HEK293 (cell line): ENCODE measurements around the gene AFDN.
A peak's percentile ranks its signal among the peaks of the same experiment; 100 is the strongest.

Source experiments
- CTCF ChIA-PET: fragments of 350-600 bp; formaldehyde crosslinking; extraction: SDS; loops from one replicate; lab custom pipeline; 2021; ENCODE audit warnings: antibody characterized with exemption; lab: Yijun Ruan, JAX
- POLR2A ChIA-PET: fragments of 300-600 bp; formaldehyde crosslinking; extraction: SDS; loops from one replicate; lab custom pipeline; 2020; ENCODE audit warnings: antibody characterized with exemption, inconsistent platforms; lab: Yijun Ruan, JAX
- H3K27ac ChIP-seq: fragments of 200-500 bp; sonication (Bioruptor generic); 2 replicates; pipeline ENCODE4 v1.5.1; 2014; ENCODE audit warnings: low read depth, low read length, control low read depth, inconsistent platforms; ENCODE audit errors: extremely low read depth
- H3K36me3 ChIP-seq, 2 experiments: fragments of 200-500 bp in 1 of 2; sonication (Bioruptor generic) in 1 of 2; 1 replicate in 1 of 2; 2 replicates in 1 of 2; pipeline ENCODE4 v1.5.1; 2014 to 2017; ENCODE audit warnings: inconsistent platforms in 2 of 2, low read length in 2 of 2; ENCODE audit not compliant: control insufficient read depth in 2 of 2, insufficient read depth in 1 of 2
- H3K4me1 ChIP-seq: fragments of 200-500 bp; sonication (Bioruptor generic); 2 replicates; pipeline ENCODE4 v1.5.1; 2014; ENCODE audit warnings: mild to moderate bottlenecking, low read length, inconsistent platforms; ENCODE audit not compliant: control insufficient read depth, insufficient read depth
- H3K4me3 ChIP-seq: 2 replicates; pipeline ENCODE4 v1.5.1; 2011; ENCODE audit warnings: low read depth, mild to moderate bottlenecking, control low read depth, low read length, moderate library complexity
- H3K9me3 ChIP-seq: fragments of 200-500 bp; sonication (Bioruptor generic); 2 replicates; pipeline ENCODE4 v1.5.1; 2014; ENCODE audit warnings: low read depth, low read length, inconsistent platforms; ENCODE audit not compliant: control insufficient read depth, insufficient read depth
- EGR2 ChIP-seq: fragments of 450-650 bp; formaldehyde crosslinking; IDR thresholded peaks from 2 replicates; pipeline ENCODE4 v1.5.1; 2016; ENCODE audit warnings: low read depth, missing biosample characterization, missing genetic modification characterization
- GLI4 ChIP-seq: fragments of 450-650 bp; formaldehyde crosslinking; IDR thresholded peaks from 2 replicates; pipeline ENCODE4 v1.5.1; 2016; ENCODE audit warnings: missing biosample characterization, missing genetic modification characterization
- SP2 ChIP-seq: fragments of 450-650 bp; formaldehyde crosslinking; IDR thresholded peaks from 2 replicates; pipeline ENCODE4 v1.5.1; 2016; ENCODE audit warnings: missing biosample characterization, missing genetic modification characterization
- SP3 ChIP-seq: fragments of 450-650 bp; formaldehyde crosslinking; IDR thresholded peaks from 2 replicates; pipeline ENCODE4 v1.5.1; 2016; ENCODE audit warnings: missing biosample characterization, missing genetic modification characterization
- ZBTB21 ChIP-seq: fragments of 450-650 bp; formaldehyde crosslinking; IDR thresholded peaks from 2 replicates; pipeline ENCODE4 v1.5.1; 2017; ENCODE audit warnings: missing biosample characterization, missing genetic modification characterization
- ZBTB26 ChIP-seq: fragments of 450-650 bp; formaldehyde crosslinking; optimal IDR thresholded peaks from 2 replicates; pipeline ENCODE3; 2016; ENCODE audit warnings: missing biosample characterization, mild to moderate bottlenecking, missing genetic modification characterization
- ZBTB7A ChIP-seq: fragments of 450-650 bp; formaldehyde crosslinking; IDR thresholded peaks from 2 replicates; pipeline ENCODE4 v1.5.1; 2016; ENCODE audit warnings: low read depth, missing biosample characterization, missing genetic modification characterization
- ZFHX2 ChIP-seq: fragments of 450-650 bp; formaldehyde crosslinking; conservative IDR thresholded peaks from 2 replicates; pipeline ENCODE4 v1.5.1; 2016; ENCODE audit warnings: missing biosample characterization, missing genetic modification characterization
- ZNF324 ChIP-seq: fragments of 450-650 bp; formaldehyde crosslinking; IDR thresholded peaks from 2 replicates; pipeline ENCODE4 v1.5.1; 2016; ENCODE audit warnings: missing biosample characterization, missing genetic modification characterization
- ZNF341 ChIP-seq: fragments of 450-650 bp; formaldehyde crosslinking; IDR thresholded peaks from 2 replicates; pipeline ENCODE4; 2016; ENCODE audit warnings: low read depth, missing biosample characterization, missing genetic modification characterization
- ZNF501 ChIP-seq: fragments of 450-650 bp; formaldehyde crosslinking; IDR thresholded peaks from 2 replicates; pipeline ENCODE4 v1.5.1; 2016; ENCODE audit warnings: missing biosample characterization, missing genetic modification characterization
- ZNF664 ChIP-seq: fragments of 450-650 bp; formaldehyde crosslinking; IDR thresholded peaks from 2 replicates; pipeline ENCODE4 v1.5.1; 2016; ENCODE audit warnings: missing biosample characterization, missing genetic modification characterization
- ZNF785 ChIP-seq: fragments of 450-650 bp; formaldehyde crosslinking; IDR thresholded peaks from 2 replicates; pipeline ENCODE4 v1.5.1; 2016; ENCODE audit warnings: missing biosample characterization, missing genetic modification characterization
- TF ChIP-seq, protein P1 (sequence below): fragments of 450-650 bp; formaldehyde crosslinking; IDR thresholded peaks from 2 replicates; pipeline ENCODE4 v1.5.1; 2016; ENCODE audit warnings: missing biosample characterization, missing genetic modification characterization
- TF ChIP-seq, protein P2 (sequence below): fragments of 450-650 bp; formaldehyde crosslinking; IDR thresholded peaks from 2 replicates; pipeline ENCODE4 v1.5.1; 2016; ENCODE audit warnings: missing biosample characterization, missing genetic modification characterization, borderline replicate concordance
- TF ChIP-seq, protein P3 (sequence below): fragments of 450-650 bp; formaldehyde crosslinking; IDR thresholded peaks from 2 replicates; pipeline ENCODE4 v1.5.1; 2016; ENCODE audit warnings: missing biosample characterization, missing genetic modification characterization

AFDN gene

GRCh38 chr6:167933847-167934246 is 107.1 kb downstream of the AFDN start (continued):
- no peak for TF ChIP-seq GLI4 (tag by site-specific recombination)
- TF ChIP-seq, all 188 proteins: peak for 0

DNA sequence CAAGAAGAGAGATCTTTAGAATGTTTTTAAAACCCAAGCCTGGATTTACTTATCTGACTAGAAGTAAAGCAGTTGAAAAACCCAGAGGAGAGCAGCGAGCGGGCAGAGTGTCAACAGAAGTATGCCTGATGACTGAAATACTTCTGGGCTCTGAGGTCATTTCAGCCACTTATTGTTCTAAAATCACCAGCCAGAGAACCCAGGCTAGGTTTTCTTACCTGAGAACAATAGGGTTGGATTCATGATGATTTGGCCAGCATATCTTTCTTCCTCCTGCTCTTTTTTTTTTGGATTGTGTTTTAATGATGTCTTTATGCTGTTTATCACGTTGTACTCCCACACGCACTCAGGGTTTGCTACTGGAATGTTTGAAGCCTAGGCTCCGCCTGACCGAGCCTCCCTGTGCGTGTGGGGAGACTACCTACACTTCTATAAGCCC is 107.7 kb downstream of the AFDN start:
- TF ChIP-seq ZNF341 (tag by site-specific recombination) (no peak), SP2 (no peak), ZNF785 (no peak), ZNF501 (tag by site-specific recombination) (no peak), ZNF664 (no peak), ZFHX2 (tag by site-specific recombination) (peak; percentile 60), GLI4 (tag by site-specific recombination) (no peak), EGR2 (tag by site-specific recombination) (peak; percentile 87), ZBTB21 (tag by site-specific recombination) (no peak)
- TF ChIP-seq, protein P1, sequence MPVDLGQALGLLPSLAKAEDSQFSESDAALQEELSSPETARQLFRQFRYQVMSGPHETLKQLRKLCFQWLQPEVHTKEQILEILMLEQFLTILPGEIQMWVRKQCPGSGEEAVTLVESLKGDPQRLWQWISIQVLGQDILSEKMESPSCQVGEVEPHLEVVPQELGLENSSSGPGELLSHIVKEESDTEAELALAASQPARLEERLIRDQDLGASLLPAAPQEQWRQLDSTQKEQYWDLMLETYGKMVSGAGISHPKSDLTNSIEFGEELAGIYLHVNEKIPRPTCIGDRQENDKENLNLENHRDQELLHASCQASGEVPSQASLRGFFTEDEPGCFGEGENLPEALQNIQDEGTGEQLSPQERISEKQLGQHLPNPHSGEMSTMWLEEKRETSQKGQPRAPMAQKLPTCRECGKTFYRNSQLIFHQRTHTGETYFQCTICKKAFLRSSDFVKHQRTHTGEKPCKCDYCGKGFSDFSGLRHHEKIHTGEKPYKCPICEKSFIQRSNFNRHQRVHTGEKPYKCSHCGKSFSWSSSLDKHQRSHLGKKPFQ (tag by site-specific recombination) = no peak
- TF ChIP-seq, protein P2, sequence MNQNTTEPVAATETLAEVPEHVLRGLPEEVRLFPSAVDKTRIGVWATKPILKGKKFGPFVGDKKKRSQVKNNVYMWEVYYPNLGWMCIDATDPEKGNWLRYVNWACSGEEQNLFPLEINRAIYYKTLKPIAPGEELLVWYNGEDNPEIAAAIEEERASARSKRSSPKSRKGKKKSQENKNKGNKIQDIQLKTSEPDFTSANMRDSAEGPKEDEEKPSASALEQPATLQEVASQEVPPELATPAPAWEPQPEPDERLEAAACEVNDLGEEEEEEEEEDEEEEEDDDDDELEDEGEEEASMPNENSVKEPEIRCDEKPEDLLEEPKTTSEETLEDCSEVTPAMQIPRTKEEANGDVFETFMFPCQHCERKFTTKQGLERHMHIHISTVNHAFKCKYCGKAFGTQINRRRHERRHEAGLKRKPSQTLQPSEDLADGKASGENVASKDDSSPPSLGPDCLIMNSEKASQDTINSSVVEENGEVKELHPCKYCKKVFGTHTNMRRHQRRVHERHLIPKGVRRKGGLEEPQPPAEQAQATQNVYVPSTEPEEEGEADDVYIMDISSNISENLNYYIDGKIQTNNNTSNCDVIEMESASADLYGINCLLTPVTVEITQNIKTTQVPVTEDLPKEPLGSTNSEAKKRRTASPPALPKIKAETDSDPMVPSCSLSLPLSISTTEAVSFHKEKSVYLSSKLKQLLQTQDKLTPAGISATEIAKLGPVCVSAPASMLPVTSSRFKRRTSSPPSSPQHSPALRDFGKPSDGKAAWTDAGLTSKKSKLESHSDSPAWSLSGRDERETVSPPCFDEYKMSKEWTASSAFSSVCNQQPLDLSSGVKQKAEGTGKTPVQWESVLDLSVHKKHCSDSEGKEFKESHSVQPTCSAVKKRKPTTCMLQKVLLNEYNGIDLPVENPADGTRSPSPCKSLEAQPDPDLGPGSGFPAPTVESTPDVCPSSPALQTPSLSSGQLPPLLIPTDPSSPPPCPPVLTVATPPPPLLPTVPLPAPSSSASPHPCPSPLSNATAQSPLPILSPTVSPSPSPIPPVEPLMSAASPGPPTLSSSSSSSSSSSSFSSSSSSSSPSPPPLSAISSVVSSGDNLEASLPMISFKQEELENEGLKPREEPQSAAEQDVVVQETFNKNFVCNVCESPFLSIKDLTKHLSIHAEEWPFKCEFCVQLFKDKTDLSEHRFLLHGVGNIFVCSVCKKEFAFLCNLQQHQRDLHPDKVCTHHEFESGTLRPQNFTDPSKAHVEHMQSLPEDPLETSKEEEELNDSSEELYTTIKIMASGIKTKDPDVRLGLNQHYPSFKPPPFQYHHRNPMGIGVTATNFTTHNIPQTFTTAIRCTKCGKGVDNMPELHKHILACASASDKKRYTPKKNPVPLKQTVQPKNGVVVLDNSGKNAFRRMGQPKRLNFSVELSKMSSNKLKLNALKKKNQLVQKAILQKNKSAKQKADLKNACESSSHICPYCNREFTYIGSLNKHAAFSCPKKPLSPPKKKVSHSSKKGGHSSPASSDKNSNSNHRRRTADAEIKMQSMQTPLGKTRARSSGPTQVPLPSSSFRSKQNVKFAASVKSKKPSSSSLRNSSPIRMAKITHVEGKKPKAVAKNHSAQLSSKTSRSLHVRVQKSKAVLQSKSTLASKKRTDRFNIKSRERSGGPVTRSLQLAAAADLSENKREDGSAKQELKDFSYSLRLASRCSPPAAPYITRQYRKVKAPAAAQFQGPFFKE (tag by site-specific recombination) = no peak
- Histone ChIP-seq H3K9me3 (no peaks in the 10 kb centered on the region), H3K4me3 (no peak overlapping the region), H3K27ac (no peak overlapping the region), H3K36me3 (peaks cover 0 to 78% of the 10 kb centered on the region in 2 experiments; a peak in 2 of 3 replicates), H3K4me1 (no peaks in the 10 kb centered on the region)
- CTCF ChIA-PET = interaction anchor here (0.6 to 0.7 kb wide), 2 partner anchors 553 to 611 kb away, joined by 3 read pairs; no protein-coding TSS in a partner anchor
- POLR2A ChIA-PET = no interaction called here

DNA sequence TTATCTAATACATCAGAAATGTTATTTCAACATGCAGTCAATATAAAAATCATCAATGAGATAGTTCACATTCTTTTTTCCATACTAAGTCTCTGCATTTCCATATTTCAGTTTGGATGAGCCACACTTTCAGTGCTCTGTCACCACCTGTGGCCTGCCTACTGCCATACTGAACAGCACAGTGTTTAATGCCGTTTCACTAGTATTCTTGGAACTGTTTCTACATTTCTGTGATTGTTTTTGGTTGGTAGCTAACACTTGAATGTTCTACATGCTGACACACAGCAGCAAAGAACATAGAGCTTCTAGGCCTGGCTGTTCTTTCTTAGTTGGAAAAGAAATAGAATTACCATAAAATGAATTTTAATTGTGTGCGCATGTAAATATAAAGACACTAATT is 109.3 kb downstream of the AFDN start:
- Histone ChIP-seq H3K27ac (no peak overlapping the region), H3K36me3 (peaks cover 0 to 68% of the 10 kb centered on the region in 2 experiments; a peak in 1 of 3 replicates), H3K4me1 (no peaks in the 10 kb centered on the region), H3K4me3 (no peak overlapping the region), H3K9me3 (no peaks in the 10 kb centered on the region)
- TF ChIP-seq, protein P3, sequence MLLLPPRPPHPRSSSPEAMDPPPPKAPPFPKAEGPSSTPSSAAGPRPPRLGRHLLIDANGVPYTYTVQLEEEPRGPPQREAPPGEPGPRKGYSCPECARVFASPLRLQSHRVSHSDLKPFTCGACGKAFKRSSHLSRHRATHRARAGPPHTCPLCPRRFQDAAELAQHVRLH (tag by site-specific recombination) = no peak
- TF ChIP-seq ZBTB26 (tag by site-specific recombination) (no peak), SP3 (tag by site-specific recombination) (no peak), ZBTB7A (tag by site-specific recombination) (no peak), ZNF324 (no peak)
- ChIA-PET POLR2A (no interaction called here), CTCF (interaction anchor here (0.9 to 1.5 kb wide), 3 partner anchors 10 to 196 kb away, joined by 3 to 5 read pairs (median 3); no protein-coding TSS in a partner anchor)
